ENCODE measurements around the gene SRSF10.
A peak's percentile ranks its signal among the peaks of the same experiment; 100 is the strongest.
"Not testable (repeated sequence)": the region's sequence is repeated elsewhere in the genome, so short reads cannot be mapped to it uniquely, and the experiment has no call there.

SRSF10 gene

GRCh38 chr1:23997812-23998211 lies 17.7 kb upstream of the SRSF10 start:
- no peak for DNase-seq (ENCODE audit: low spot score)

DNA sequence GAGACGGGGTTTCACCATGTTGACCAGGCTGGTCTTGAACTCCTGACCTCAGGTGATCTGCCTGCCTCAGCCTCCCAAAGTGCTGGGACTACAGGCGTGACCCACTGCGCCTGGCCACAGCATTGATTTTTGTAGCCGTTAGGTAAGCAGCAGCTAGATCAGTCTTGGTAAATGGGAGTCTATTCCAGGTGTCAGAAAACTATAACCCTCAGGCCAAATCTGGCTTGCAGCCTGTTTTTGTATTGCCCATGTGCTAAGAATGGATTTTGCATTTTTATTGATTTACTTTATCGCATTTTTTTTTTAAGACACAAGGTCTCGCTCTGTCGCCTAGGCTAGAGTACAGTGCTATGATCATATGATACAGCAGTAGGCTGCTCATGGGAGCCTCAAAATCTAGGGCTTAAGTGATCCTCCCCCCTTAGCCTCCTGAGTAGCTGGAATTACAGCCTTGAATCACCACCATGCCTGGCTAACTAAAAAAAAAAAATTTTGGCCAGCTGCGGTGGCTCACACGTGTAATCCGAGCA lies 16.6 kb upstream of the SRSF10 start:
- no peak for DNase-seq (ENCODE audit: low spot score)

DNA sequence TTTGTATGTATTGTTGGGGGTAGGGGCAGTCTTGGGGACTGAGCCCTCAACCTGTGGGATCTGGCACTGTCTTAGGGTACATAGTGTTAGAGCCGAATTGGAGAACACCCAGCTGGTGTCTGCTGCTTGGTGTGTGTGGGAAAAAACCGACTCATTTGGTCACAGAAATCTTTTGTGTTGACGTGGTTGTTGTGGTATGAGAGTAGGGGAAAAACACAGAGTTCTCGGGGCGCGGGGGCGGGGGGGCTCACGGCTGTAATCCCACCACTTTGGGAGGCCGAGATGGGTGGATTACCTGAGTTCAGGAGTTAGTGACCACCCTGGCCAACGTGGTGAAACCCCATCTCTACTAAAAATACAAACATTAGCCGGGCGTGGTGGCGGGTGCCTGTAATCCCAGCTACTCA lies 15.3 kb upstream of the SRSF10 start:
- no peak for DNase-seq (ENCODE audit: low spot score)

DNA sequence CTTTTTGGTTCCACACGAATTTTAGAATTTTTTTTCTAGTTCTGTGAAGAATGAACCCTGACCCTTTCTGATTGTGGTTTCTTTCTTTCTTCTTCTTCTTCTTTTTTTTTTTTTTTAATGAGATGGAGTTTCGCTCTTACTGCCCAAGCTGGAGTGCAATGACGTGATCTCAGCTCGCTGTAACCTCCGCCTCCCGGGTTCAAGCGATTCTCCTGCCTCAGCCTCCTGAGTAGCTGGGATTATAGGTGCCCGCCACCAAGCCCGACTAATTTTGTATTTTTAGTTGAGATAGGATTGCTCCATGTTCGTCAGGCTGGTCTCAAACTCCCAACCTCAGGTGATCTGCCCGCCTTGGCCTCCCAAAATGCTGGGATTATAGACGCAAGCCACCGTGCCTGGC lies 11.9 kb upstream of the SRSF10 start:
- not testable (repeated sequence) for DNase-seq (ENCODE audit: low spot score)

GRCh38 chr1:23989263-23989662 lies 9.1 kb upstream of the SRSF10 start:
- no peak for DNase-seq (ENCODE audit: low spot score)

GRCh38 chr1:23987038-23987437 lies 6.9 kb upstream of the SRSF10 start:
- DNase-seq (ENCODE audit: low spot score): not testable (repeated sequence)

GRCh38 chr1:23984417-23985186 lies 4.5 kb upstream of the SRSF10 start:
- no peak for DNase-seq (ENCODE audit: low spot score)

- DNase-seq (ENCODE audit: low spot score): peak; percentile 26
Measured at GRCh38 chr1:23980728-23981070, 572 bp upstream of the SRSF10 start.

DNA sequence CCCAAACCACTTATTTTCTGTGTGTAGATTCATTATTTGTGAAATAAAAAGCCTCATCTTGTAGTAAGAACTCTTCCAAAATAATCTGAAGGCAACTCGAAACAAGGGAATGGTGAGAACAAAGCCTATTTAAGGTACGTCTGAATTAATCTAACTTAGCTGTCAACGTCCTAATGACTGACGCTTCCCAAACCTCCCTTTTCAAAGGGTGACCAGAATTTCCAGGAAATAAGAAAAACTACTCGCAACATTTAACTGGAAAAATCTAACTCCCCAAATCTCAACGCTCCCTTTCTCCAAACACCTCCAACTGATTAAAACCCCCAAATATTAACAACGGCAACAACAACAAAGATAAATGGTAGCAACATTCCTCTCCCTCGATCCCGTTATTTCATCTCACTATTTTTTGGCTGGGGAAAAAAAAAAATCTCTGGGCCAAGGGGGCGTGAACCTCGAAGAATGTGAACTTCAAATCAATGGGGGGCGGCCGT lies 693 bp downstream of the SRSF10 start:
- DNase-seq (ENCODE audit: low spot score): no peak

- DNase-seq (ENCODE audit: low spot score): no peak
Measured at GRCh38 chr1:23978805-23979204, 1.3 kb downstream of the SRSF10 start.

DNA sequence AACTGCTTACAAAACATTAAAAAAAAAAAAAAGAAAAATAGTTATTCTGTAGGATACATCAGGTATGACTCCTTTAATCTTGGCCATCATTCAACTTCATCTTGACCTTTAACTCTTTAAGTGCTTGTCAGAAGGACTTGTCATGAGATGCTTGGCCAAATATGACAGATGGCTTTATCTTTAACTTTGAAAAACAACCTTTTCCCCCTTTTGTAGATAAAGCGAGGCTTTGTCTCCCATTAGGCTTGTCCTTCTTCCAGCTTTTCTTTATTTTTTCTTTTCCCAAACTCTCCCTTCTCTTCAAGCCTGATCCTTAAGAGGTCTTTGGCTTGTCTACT lies 2.3 kb downstream of the SRSF10 start:
- DNase-seq (ENCODE audit: low spot score): no peak

- DNase-seq (ENCODE audit: low spot score): no peak
Measured at GRCh38 chr1:23977187-23977853, 2.8 kb downstream of the SRSF10 start.

DNA sequence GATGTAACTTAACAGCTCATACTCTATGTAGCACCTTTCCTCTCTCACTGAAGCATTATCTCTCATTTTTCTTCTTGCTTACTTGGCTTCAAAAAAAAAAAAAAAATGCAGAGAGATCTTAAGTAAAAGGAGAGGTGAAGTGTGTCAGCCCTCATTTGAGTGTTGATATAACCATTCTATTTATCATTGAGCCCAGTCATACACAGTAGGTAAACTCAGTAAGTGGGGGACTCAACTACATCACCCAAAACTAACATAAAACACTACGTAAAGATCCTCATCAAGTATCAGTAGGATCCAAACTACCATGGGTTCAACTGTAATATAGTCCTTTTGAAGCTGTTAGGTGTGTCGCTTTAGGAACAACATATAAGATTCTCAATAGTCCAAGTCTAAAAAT lies 12.3 kb downstream of the SRSF10 start:
- DNase-seq (ENCODE audit: low spot score): no peak

- DNase-seq (ENCODE audit: low spot score): no peak
Measured at GRCh38 chr1:23966973-23967493, 13.1 kb downstream of the SRSF10 start.

DNA sequence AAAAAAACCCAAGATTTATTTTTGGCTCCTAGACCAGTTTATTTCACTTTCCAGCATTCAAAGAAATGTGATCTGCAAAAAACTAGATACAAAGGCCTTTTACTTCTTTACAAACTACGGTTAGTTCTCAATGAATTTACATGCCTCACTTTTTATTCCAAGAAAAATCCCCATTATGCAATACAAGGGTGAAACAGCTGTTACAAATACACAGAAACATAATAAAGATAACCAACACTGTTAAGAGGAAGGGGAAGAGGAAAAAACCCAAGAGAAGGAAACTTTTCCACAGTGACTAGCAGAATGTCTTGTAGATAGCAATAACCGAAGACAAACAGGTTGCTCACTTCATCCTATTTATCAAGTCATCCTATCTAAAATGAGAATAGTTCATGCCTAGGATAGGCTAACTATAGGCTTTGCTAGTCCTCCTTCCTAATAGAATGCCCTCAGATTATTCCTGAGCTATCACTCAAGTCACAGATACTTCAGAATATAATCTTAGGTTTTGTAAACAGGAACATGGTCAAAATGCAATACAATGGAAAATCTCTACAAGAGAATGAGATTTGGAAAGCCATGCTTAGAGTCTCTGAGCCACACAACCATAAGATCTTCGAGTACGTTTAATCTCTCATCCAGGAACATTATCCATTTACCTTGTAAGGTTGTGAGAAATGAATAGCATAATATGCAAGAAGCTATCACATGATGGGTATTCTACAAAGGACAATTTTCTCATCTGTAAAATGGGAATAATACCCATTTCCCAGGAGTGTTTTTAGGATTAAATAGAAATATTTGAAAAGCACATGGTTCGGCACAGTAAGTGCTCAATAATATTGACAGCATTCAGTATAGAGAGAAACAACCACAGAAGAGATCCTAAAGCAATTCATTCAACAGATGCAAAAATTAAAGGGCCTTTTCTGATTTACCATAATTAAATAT lies 15.1 kb downstream of the SRSF10 start:
- no peak for DNase-seq (ENCODE audit: low spot score)

- DNase-seq (ENCODE audit: low spot score): no peak
Measured at GRCh38 chr1:23964235-23964668, 15.9 kb downstream of the SRSF10 start.

GRCh38 chr1:23963617-23964234 lies 16.4 kb downstream of the SRSF10 start:
- no peak for DNase-seq (ENCODE audit: low spot score)

GRCh38 chr1:23960291-23961020 lies 19.7 kb downstream of the SRSF10 start:
- DNase-seq (ENCODE audit: low spot score): peak; percentile 17

DNA sequence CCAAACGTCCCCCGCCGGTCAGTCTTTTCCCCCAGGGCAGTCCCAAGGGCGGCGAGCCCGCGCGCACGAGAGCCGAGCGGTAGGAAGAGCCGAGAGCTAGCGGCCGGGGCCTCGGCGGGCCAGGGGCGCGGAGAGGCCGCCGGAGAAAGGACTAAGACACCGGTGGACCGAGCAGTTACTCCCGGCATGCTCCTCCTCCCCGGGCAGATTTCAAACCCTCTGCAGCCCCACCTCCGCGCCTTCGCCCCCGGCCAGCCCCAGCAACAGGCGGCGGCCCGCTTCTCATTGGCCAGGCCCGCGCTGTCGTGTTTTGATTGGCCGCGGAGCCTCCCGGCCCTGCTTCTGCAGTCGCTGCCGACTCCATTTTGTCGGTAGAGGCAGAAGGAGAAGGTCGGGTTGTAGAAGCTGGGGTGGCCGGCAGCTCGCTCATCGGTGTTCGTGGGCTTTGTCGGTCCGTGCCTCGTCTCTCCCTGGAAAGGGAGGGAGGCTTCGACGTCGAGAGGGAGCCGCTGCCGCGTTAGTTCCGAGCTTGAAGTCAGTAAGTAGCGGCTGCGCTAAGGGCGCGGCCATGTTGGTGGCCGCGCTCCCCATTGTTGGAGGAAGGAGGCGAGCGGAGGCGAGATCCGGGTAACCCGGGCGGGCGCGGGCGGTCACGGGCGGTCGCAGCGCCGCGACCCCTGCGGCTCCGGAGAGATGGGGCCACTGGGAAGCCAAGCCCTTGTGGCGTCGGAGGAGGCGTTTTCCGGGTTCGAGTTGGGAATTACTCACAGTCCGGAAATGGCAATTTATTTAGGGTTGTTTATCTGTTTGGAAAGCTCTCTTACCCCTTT lies 20.5 kb downstream of the SRSF10 start, which contains the start of gene PNRC2:
Gene PNRC2 (plus strand): TSS at position 368 of the 830 bp plus-strand sequence. CDS start 1,630 bp downstream, outside the sequence.
- DNase-seq (ENCODE audit: low spot score): peak; percentile 95

Measured in CD4-positive, alpha-beta T cell treated with Interleukin-15 for 4 hours (primary cell).